ENCODE measurements around the gene CALR. TPM values are rescaled to one million over a fixed set of nuclear protein-coding genes. Genes with fewer than 3 reads are reported as not detected.
"Not testable (repeated sequence)": the region's sequence is repeated elsewhere in the genome, so short reads cannot be mapped to it uniquely, and the experiment has no call there.

CALR gene
- total RNA-seq = 401 TPM

DNA sequence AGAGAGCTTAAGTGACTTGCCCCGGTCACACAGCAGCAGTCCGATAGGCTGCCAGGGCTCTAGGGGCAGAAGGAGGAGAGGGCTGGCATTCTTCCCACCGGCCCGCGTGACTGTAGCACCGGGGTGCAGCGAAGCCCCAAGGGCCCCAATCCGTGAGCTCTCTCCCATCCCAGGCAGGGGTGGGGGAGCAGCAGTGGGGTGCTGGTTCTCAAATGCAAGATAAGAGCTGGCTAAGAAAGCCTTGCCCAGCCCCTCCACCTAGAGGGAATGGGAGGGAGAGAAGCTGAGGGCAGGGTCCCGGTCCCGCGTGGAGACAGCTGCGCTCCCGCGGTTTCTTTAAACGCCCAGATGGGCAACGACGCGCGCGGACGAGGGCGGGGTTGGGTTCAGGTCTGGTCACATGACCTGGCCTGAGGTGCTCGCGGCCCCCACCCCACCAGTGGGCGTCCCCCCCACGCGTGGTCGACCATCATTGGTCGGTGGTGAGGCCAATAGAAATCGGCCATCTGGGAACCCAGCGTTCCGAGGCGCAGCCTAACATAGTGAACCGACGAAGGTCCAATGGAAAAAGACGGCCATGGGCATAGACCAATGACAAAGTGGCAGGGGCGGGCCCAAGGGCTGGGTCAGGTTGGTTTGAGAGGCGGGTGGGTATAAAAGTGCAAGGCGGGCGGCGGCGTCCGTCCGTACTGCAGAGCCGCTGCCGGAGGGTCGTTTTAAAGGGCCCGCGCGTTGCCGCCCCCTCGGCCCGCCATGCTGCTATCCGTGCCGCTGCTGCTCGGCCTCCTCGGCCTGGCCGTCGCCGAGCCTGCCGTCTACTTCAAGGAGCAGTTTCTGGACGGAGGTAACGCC is at the start of gene CALR:
CALR (plus strand) TSS at position 683 of the 852 bp plus-strand sequence; CDS start at position 754, 71 bp downstream.
- DNase-seq = peak; percentile 100

DNA sequence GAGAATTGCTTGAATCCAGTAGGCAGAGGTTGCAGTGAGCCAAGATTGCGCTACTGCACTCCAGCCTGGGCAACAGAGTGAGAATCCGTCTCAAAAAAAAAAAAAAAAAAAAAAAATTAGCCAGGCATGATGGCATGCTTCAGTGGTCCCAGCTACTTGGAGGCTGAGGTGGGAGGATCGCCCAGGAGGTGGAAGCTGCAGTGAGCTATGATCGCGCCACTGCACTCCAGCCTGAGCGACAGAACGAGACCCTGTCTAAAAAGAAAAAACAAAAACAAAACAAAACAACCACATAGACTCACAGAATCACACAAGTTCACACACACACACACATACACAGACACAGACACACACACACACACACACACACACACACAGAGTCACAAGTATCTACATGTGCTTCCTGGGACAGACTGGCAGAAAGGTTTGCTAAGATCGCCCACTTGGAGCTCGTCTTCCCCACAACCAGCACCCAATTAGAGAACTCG is 48.1 kb upstream of the CALR start:
- not testable (repeated sequence) for DNase-seq

DNA sequence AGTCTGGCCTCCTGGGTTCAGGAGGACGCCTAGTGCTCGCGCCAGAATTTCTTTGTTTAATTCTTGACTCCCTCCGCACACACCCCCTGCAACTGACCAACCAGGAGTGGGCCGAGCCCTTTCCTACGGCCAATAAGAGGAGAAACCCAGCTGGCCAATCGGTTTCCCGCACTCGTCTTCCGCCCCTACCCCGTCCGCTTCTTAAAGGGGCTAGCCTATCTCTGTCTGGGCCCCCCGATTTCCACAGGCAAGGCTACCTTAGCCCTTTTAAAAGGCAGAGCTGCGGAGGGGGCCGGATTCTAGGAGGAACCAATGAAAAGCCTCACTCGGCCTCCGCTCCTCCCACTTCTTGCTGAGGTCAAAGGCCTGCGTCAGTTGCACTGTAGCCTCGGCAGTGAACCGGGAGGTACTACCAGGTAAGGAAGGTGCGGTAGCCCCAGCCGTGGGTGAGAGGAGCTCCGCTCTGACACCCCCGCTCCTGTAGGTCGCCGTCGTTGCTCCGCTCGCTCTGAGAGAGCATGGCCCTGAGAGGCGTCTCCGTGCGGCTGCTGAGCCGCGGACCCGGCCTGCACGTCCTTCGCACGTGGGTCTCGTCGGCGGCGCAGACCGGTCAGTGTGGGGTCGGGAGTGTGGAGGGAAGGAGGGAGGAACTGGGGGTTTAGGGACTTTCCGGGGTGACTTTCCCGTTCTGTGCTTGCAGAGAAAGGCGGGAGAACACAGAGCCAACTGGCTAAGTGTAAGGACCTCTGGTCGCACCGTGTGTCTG is 47.4 kb upstream of the CALR start, which contains the start of gene GCDH:
GCDH (plus strand) TSS at position 374 of the 766 bp plus-strand sequence; CDS start at position 519, 145 bp downstream.
- DNase-seq = peak; percentile 98

DNA sequence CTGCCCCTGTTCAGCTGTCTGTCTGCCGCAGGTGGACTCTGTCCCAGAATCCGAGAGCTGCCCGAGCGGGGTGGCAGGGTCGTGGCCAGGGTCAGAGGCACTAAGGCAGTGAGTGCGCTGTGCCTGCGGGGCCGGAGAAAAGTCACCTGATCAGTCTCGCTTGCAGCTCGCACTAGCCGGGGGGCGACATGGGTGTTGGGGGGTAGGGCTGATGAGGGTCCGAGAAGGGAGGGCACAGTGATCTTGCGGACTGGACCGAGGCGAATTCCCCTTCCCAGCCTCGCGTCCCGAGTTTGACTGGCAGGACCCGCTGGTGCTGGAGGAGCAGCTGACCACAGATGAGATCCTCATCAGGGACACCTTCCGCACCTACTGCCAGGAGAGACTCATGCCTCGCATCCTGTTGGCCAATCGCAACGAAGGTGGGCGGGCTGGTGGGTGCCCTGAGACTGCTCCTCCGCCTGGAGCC is 46.8 kb upstream of the CALR start:
- no peak for DNase-seq

DNA sequence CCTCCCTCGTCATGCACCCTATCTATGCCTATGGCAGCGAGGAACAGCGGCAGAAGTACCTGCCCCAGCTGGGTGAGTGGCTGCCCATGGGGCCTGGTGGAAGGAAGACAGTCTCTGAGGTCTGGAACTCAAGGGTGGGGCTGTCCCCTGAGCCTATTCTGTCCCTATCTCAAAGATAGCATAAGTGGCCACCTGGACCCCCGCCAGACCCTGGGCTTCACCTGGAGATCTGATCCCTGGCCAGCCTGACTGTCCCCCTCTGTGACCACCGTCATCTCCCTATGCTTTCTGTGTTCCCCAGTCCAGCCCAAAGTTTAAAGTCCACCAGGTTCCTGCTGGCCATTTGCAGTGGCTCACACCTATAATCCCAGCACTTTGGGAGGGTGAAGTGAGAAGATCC is 44.8 kb upstream of the CALR start:
- no peak for DNase-seq

DNA sequence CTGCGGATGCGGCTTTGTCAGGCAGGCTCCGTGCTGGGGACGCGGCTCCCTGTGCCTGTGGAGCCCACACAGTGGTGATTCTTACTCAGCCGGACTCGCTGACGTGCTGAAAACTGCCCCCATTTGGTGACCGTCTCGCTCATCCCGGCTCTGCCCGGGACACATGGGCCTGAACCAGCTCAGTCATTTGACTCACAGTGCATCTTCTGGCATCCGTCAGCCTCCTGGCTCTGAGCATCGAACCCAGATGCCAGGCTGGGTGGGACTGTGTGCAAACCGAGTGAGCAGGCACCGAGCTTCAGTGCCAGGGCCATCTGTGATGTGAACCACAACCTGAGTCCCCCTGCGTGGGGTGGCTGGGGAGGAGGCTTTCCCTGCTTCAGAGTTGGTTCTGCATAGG is 41.9 kb upstream of the CALR start:
- DNase-seq = no peak

DNA sequence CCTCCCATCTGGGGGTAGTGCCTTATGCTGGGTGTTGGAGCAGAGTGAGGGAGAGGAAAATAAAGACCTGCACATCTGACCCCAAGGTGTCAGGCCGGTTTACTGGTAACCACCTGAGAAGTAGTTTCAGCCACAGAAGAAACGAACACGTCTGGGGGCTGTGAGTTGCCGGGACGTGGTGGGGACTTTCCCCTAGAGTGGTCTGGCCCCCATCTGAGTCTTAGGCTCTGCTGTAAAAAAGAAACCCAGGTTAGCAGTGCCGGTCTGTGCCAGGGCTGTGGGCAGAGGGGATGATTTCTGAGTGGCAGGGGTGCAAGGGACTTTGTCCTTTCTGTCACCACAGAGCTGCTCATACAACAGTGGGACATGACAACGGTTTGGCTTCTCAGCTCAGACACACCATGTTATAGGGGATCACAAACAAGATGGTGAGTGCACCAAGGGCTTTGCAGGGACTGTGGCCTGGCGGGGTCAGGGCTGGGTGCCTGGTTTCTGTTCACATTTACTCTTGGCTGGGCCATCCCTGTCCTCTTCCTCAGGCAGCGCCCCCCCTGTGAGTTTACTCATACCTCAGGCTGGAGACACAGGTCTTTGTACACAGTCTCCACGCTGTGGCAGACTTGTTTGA is 38.4 kb upstream of the CALR start:
- no peak for DNase-seq

DNA sequence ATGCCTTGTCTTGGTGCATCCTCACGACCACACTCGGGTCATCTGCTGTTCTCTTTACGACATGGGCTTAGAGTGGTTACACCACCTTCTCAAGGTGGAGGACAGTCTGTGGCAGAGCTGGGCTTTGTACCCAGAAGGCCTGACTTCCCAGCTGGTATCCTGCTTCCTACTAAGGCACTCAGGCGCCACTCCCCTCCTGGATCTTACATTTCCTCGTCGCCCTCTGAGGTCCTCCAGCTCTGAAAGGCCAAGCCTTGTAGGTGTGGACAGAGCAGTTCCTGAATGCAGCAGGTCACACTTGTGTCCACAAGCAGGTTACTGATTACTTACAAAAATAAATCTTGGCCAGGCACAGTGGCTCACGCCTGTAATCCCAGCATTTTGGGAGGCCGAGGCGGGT is 31.2 kb upstream of the CALR start:
- DNase-seq = no peak

DNA sequence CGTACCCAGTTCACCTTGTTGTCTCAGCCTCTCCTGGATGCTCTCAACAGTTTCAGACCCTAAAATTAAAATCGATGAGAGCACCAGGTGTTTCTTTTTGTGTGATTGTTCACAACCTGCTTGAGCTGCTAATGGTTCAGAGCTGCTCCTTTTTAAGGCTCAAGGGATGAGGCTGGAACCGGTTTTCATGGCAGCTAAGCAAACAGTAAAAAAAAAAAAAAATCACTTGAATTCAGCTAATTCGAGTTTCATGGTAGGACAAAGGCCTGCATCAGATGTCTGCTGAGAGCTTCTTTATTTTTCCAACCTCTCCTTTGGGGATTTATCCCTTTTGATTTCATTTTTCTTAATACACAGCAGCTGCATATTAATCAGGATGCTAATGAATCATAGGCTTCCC is 25.8 kb upstream of the CALR start:
- DNase-seq = no peak

DNA sequence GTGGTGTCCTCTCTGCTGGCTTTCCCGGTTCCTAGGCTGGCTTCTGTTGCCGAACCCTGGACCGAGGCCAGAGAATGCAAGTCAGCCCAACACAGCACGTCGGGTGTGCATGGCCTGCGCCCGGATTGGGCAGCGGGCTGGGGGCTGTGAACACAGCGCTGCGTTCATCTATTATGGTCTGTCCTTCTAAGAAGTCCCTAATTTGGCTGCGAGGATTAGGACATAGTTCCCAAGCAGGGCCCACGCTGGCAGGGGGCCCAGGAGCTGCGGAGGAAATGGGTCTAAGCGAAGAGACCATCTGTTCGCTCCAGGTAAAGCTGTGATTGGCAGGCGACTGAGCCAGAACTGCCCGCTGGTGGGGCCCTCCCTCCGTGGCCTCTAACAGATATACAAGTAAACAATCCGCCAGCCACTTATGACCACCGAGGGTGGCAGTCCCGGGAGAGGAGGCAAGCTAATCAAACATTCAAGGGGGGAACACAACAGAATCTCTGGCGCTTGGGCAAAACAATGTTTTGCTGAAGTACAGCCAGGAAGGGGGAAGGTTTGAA is 25.3 kb upstream of the CALR start:
- DNase-seq = peak; percentile 80

DNA sequence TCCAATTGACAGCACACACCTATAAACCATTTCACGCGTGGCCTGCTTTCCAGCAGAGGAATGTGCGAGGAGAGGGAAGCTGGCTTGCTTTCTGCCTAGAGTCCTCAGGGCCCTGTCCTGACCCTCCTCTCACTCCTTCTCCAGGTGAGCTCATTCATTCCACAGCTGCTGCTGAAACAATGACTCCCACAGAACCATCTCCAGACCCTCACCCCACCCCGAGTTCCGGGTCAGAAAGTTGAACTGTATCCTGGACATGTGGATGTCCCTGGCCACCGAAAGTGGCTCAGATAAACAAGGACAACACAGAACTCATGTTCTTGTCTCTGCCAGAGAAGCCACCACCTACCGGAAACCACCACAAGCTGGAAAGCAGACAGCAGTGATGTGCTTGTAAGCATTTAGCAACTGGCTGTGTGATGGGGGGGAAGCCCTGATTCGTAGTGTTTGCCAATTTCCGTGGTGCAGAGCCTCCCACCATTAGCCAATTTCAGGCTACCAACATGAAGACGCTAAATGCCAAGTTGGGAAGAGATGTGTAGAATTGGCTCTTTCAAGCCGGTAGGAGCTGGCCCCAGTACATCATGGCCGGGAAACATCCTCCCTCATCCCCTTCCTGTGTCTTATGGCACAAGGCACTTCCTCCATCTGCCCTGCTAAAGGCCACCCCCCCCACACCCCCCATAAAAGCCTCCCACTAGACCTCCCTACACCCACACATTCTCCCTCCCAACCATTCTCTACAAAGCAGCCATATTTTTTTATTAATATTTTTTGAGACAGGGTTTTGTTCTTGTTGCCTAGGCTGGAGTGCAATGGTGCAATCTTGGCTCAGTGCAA is 24.3 kb upstream of the CALR start:
- DNase-seq = no peak

DNA sequence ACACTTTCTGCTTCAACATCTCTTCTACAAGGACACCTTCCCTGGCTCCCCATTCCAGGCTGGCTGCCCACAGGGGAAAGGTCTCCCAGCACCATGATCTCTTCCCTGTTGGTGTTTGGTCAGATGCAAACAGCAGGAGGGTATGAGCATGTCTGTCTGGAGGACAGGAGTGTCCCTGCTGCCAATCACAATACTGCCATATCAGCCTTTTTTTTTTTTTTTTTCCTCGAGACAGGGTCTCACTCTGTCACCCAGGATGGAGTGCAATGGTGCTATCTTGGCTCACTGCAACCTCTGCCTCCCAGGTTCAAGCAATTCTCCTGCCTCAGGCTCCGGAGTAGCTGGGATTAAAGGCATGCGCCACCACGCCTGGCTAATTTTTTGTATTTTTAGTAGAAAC is 22.5 kb upstream of the CALR start:
- not testable (repeated sequence) for DNase-seq

DNA sequence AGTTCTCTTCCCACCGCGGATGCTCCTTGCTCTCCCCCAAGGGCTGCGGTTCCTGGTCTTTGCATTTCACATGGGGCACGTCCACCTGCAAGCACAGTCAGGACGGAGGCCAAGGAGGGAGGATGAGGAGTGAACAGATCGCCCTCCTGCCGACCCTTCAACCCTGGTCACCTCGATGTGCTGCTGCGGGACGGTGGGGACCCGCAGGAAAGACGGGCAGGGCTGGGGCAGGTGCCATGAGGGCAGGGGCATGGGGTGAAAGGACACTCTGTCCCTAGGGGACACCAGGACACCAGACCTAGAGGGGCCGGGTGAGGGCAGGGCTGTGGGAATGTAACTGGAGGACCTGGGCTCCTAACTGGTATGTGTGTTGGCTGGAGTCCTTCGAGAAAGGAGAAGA is 20.2 kb upstream of the CALR start:
- DNase-seq = no peak

DNA sequence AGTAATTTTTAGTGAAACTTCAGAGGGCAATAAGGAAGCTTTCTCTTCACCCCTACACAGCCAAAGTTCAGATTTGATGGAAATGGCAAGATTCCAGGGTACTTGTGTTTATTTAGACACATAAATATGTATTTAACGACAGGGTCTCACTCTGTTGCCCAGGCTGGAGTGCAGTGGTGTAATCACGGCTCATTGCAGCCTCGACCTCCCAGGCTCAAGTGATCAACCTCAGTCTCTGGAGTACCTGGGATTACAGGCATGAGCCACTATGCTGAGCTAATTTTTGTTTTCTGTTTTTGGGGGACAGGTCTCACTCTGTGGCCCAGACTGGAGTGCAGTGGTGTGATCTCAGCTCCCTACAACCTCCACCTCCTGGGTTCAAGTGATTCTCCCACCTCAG is 17.4 kb upstream of the CALR start:
- no peak for DNase-seq

DNA sequence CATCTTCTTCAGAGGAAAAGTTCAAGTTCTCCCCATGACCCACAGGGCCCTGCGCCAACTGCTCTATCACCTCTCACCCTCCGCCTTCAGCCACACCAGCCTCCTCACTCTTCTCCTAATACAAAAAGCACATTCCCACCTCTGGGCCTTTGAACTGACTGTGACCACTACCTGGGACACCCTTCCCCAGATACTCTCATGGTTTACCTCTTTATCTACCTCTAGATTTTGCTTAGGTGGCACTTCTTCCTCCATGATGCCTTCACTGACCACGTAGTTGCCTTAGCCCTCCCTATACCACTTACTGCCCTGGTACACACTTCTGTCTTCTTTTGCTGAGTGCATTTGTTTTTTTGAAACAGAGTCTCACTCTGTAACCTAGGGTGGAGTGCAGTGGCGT is 15.4 kb upstream of the CALR start:
- DNase-seq = no peak

DNA sequence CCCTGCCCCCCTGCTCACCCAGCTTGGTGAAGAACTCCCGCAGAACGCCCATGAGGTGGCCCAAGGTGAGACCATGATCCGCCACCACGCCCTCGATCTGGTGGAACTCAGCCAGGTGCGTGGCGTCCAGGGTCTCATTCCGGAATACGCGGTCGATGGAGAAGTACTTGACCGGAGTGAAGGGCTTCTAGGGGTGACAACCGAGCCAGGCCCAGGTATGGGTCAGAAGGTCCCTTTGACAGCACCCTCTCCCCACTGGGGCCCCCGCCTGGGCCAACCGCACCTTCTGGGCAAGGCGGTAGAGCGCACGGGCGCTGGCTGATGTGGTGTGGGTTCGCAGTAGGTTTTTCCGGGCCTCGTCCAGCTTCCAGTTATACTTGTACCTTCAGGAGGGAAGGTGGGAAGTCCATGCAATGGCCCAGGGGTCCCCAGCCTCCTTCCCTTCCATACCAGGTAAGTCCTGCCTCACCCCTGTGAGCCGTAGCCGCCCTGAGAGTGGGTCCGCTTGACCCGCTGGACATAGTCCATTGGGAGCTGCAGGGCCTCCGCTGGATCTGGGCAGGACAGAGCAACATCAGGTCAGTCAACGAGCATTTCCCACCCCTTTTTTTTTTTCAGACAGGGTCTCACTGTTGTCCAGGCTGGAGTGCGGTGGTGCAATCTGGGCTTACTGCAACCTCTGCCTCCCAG is 13.6 kb upstream of the CALR start:
- DNase-seq = no peak

DNA sequence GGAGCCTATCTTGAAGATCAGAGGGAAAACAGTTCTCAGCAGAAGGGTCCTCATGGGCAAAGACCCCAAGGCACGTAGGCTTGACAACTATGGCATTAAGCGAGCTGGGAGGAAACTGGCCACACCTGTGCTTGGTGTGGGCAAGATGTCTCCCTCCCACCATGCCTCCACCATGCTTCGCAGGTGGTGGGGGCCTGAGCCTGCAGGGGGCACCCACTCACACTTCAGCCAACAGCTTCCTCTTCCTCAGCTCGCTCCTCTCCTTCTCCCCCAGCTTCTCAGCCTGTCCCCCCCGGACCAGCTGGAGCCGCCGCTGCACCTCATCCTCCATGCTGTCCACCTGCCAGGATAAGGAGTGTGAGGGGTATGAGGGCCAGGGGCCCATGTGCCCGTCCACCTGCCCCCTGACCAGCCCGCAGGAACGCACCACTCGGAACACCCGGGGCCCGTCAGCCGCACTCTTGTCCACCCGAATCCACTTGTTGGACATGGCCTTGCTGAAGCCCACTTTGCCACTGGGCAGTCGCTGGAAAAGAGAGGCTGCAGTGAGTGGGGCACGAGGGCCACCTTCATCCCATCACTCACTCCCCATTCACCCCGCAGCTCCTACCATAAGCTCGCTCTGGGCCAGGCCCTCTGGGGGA is 8.3 kb upstream of the CALR start:
- DNase-seq = no peak

DNA sequence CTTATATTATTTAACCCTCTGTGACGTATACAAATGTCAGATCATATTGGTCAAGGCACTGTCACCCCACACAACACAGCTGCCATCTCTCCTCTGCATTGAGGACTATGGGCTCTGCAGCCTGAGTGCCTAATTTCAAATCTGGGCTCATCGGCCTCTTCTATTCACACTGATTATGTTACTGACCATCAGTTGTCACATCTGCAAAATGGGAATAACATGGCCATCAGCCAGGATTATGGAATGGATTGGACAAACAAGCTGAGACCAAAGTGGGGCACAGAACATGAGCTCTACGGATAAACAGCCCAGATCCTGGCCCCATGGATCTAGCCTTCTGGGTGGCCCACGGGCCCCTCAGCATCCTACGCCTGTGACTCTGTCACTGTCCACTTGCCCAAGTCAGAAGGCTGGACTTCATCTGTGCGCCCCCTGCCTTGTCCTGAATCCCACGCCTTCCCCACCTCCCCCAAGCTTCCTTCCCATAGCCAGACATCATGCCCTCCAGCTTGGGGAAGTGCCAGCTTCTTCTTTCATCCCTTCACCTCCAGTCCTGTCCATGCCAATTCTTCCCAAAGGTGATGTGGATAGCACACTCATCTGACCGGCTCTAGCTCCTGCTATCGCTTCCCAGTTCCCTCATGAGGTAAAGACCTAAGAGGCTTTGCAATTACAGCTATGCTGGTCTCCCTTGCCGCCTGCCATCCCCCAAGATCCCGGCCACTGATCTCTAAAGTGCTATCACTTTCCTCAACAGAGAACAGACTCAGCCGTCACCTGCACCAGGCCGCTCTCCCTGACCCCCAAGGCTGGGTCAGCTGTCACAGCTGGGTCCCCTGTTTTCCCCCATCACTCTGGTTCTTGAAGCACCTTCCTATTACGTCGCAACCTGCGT is 5.8 kb upstream of the CALR start:
- DNase-seq = no peak

All from skin of body (tissue), 2 donors.